GM12873 (cell line): ENCODE data around the gene CLSTN2.

Experiments used
- TF ChIP-seq, protein P1 (sequence below): IDR thresholded peaks from 2 replicates; pipeline ENCODE4 v1.5.1; 2012; ENCODE audit warnings: low read depth, mild to moderate bottlenecking, moderate library complexity, low read length, control low read depth; ENCODE audit not compliant: insufficient read depth; ENCODE audit errors: missing control alignments

The CLSTN2 gene

DNA sequence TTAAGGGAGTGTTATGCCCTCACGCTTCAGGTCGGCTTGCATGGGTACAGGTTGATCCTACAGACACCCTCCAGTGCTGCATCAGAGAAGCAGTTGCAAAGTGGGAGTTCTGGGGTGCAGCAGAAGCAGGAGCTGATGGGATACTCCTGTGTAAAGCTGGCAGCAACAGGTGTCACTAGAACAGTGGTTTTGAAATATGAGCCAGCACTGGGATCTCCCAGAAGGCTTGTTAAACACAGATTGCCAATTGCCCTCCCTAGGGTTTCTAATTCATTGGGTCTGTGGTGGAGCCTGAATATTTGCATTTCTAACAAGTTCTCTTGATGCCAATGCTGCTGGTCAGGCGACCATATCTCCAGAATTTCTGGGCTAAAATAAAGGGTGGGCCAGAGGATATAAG lies 350.4 kb downstream of the CLSTN2 start:
- TF ChIP-seq, protein P1, sequence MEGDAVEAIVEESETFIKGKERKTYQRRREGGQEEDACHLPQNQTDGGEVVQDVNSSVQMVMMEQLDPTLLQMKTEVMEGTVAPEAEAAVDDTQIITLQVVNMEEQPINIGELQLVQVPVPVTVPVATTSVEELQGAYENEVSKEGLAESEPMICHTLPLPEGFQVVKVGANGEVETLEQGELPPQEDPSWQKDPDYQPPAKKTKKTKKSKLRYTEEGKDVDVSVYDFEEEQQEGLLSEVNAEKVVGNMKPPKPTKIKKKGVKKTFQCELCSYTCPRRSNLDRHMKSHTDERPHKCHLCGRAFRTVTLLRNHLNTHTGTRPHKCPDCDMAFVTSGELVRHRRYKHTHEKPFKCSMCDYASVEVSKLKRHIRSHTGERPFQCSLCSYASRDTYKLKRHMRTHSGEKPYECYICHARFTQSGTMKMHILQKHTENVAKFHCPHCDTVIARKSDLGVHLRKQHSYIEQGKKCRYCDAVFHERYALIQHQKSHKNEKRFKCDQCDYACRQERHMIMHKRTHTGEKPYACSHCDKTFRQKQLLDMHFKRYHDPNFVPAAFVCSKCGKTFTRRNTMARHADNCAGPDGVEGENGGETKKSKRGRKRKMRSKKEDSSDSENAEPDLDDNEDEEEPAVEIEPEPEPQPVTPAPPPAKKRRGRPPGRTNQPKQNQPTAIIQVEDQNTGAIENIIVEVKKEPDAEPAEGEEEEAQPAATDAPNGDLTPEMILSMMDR: no peak

DNA sequence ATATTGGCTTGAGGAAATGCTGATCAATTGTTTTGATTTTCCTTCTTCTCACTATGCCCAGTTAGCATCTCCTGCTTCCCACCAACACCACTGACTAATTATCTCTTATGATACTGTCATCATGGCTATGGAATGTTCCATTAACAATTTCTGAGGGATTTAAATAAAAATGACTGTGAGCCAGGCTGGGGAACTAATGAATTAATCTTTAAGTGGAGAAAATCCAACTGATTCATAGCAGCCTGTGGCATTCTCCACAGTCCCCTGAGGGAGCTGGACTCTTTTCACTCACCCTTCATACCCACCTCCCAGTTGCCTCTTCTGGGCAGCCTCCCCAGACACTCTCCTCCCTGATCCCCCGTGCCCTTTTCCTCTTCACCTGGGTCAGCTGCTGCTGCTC lies 353.6 kb downstream of the CLSTN2 start:
- TF ChIP-seq, protein P1: no peak

DNA sequence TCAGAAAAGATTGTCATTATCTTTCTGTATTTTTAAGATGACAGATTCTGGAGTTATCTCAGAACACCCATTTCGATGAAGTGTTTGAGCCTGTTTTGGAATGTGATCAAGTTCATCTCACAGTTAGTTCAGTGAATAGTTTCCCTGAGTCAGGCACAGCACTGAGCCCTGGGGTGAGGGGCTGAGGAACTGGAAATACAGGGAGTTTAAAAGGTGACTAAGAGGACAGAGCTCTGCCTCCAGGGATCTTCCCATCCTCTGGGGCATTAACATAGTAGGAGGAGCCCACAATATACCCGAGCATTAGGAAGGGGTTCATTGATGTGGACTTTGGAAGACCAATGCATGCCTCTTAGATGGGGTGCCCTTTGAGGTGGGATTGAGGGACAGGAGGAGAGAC lies 355.1 kb downstream of the CLSTN2 start:
- TF ChIP-seq, protein P1: no peak

DNA sequence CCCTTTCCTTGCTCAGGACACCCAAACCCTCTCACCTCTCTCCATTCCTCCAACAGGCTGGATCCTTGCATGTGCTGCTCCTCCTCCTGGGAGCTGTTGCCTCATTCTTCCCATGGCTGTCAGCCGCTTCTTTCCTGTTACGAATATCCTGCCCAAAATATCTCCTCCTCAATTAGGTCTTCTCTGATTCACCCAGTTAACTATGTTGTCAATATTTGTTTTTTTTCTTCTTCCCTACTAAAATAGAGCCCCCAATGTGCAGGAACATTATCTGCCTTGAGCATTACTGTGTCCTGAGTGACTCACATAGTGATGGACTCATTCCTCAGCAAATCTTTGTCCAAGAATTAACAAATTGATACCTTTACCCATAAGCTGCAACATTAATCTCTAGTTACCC lies 357.2 kb downstream of the CLSTN2 start:
- TF ChIP-seq, protein P1: no peak

DNA sequence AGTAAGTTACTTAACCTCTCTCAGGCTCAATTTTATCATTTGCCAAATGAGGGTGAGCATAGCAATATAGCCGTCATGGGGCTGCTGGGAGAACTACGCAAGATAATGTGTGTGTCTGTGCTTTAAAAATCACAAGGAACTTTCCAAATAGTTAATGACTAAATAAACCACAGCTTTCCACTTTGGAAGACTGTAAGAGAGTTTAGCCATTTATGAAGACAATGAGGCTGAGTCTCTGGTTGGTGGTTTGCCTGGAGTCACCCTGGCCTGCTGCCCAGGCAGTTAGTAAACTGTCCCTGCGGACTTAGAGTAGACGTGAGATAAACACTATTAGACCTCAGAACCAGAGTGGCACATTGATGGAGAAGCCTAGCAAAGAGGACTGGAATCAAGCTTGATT lies 357.7 kb downstream of the CLSTN2 start:
- TF ChIP-seq, protein P1: no peak

DNA sequence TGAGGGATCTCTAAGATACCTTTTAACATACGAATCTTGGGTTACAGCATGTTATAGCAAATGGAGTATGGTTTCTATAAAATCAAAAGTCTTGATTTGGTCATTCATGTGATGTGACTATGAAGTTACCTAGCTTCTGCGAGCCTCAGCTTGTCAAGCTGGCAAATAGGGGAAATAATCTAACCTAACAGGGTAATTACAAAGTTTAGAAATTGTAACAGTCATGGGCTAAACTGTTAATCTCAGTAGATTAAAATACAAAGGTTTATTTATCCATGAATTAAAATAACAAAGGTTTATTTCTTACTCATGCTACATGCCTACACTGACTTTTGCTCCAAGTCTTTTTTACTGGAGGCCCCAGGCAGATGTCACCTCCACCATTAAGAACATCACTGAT lies 359.1 kb downstream of the CLSTN2 start:
- TF ChIP-seq, protein P1: no peak

DNA sequence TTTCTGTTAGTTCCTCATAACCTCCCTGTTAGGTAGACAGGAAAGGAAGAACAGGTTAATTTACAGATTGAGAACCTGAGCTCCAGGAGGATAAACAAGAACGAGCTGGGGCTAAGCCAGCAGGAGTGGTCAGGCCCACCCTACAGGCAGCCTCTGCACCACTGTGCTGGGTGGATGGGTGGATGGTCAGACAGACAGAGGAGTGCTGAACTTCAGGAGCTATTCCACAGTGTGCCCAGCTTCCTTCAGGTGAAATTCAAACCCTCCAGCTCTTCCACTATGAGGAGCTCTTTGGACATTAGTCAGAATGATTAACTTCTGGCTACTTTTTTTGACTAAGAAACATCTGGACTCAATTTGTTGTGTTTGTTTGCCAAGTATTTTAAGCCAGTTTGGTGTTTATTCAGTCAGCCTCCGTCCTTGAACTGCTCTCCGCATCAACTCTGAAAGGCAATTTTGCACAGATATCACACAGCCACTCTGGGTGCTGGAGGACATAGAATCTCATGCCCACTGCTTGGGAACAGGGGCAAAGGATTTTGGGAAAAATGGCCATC lies 361.9 kb downstream of the CLSTN2 start:
- TF ChIP-seq, protein P1: no peak
